Trophoblast cell (in vitro differentiated cells and primary cell): ENCODE results near the gene PYDC1.
"Not testable (repeated sequence)": the region's sequence is repeated elsewhere in the genome, so short reads cannot be mapped to it uniquely, and the experiment has no call there.

Source experiments
- DNase-seq, 2 donors: peaks; one replicate each; pipeline ENCODE4 v3.0.0-alpha.2; 2016
- H2AFZ ChIP-seq: 2 replicates; pipeline ENCODE4 v1.6.1; 2013; ENCODE audit warnings: low read length, moderate library complexity, mild to moderate bottlenecking; ENCODE audit not compliant: insufficient read depth, poor library complexity
- H2AK5ac ChIP-seq: 2 replicates; pipeline ENCODE4 v1.6.1; 2013; ENCODE audit warnings: mild to moderate bottlenecking, low read length
- H2BK120ac ChIP-seq: 2 replicates; pipeline ENCODE4 v1.6.1; 2013; ENCODE audit warnings: low read length, mild to moderate bottlenecking, moderate library complexity; ENCODE audit not compliant: insufficient read depth, poor library complexity
- H2BK12ac ChIP-seq: 2 replicates; pipeline ENCODE4 v1.6.1; 2013; ENCODE audit warnings: mild to moderate bottlenecking, low read length, moderate library complexity
- H2BK5ac ChIP-seq: 2 replicates; pipeline ENCODE4 v1.6.1; 2013; ENCODE audit warnings: low read length, low read depth, moderate library complexity, mild to moderate bottlenecking; ENCODE audit not compliant: poor library complexity
- H3K14ac ChIP-seq: 2 replicates; pipeline ENCODE4 v1.6.1; 2013; ENCODE audit warnings: mild to moderate bottlenecking, low read length
- H3K18ac ChIP-seq: 2 replicates; pipeline ENCODE4 v1.6.1; 2013; ENCODE audit warnings: mild to moderate bottlenecking, low read length
- H3K23ac ChIP-seq: 2 replicates; pipeline ENCODE4 v1.6.1; 2013; ENCODE audit warnings: low read length
- H3K27ac ChIP-seq: 2 replicates; pipeline ENCODE4 v1.5.1; 2013; ENCODE audit warnings: low read depth, mild to moderate bottlenecking, inconsistent platforms, low read length, moderate library complexity
- H3K27me3 ChIP-seq: 2 replicates; pipeline ENCODE4 v1.6.1; 2013; ENCODE audit warnings: inconsistent platforms, mild to moderate bottlenecking, low read length, moderate library complexity; ENCODE audit not compliant: insufficient read depth
- H3K36me3 ChIP-seq, 2 experiments: 1 replicate in 1 of 2; 2 replicates in 1 of 2; pipeline ENCODE4 v1.6.1; 2013; ENCODE audit warnings: low read length in 2 of 2, mild to moderate bottlenecking in 2 of 2, moderate library complexity in 1 of 2; ENCODE audit not compliant: insufficient read depth in 2 of 2, control insufficient read depth in 1 of 2
- H3K4ac ChIP-seq: 2 replicates; pipeline ENCODE4 v1.6.1; 2013; ENCODE audit warnings: low read depth, mild to moderate bottlenecking, low read length, moderate library complexity
- H3K4me1 ChIP-seq, 2 experiments: 1 replicate in 1 of 2; 2 replicates in 1 of 2; pipeline ENCODE4 v1.6.1; 2013; ENCODE audit warnings: low read length in 2 of 2, mild to moderate bottlenecking in 2 of 2, moderate library complexity in 1 of 2; ENCODE audit not compliant: insufficient read depth in 2 of 2, control insufficient read depth in 1 of 2
- H3K4me2 ChIP-seq: 2 replicates; pipeline ENCODE4 v1.6.1; 2013; ENCODE audit warnings: inconsistent platforms, mild to moderate bottlenecking, low read length, moderate library complexity
- H3K4me3 ChIP-seq: 2 replicates; pipeline ENCODE4 v1.5.1; 2013; ENCODE audit warnings: mild to moderate bottlenecking, low read depth, low read length, inconsistent platforms
- H3K79me1 ChIP-seq: one replicate; pipeline ENCODE4 v1.6.1; 2013; ENCODE audit warnings: low read length
- H3K79me2 ChIP-seq: 2 replicates; pipeline ENCODE4 v1.6.1; 2013; ENCODE audit warnings: low read length, mild to moderate bottlenecking; ENCODE audit not compliant: control insufficient read depth, insufficient read depth, poor library complexity
- H3K9ac ChIP-seq: 2 replicates; pipeline ENCODE4 v1.6.1; 2013; ENCODE audit warnings: mild to moderate bottlenecking, low read length
- H3K9me3 ChIP-seq: 2 replicates; pipeline ENCODE4 v1.6.1; 2013; ENCODE audit warnings: low read depth, mild to moderate bottlenecking, control low read depth, inconsistent platforms, low read length; ENCODE audit not compliant: insufficient read depth
- H4K12ac ChIP-seq: 2 replicates; pipeline ENCODE4 v1.6.1; 2013; ENCODE audit warnings: low read depth, mild to moderate bottlenecking, low read length, moderate library complexity
- H4K8ac ChIP-seq: 2 replicates; pipeline ENCODE4 v1.6.1; 2013; ENCODE audit warnings: low read depth, mild to moderate bottlenecking, low read length, moderate library complexity
- H4K91ac ChIP-seq: one replicate; pipeline ENCODE4 v1.6.1; 2013; ENCODE audit warnings: low read depth, mild to moderate bottlenecking, low read length, moderate library complexity
- WGBS: extraction: QIAGEN DNeasy Blood & Tissue Kit; methylation state at CpG from one replicate; pipeline ENCODE4 v1.1.7; 2013; ENCODE audit warnings: missing lambda C conversion rate; ENCODE audit not compliant: insufficient read length, insufficient coverage; ENCODE audit errors: extremely low coverage; 5-methylcytosine and 5-hydroxymethylcytosine counted together

The PYDC1 gene

GRCh38 chr16:31177136-31177535 is 39.8 kb downstream of the PYDC1 start:
- no peak overlapping the region for H2AFZ ChIP-seq
- H2BK5ac ChIP-seq: no peak overlapping the region
- WGBS: no CpG with 5 or more reads among the region's 3 CpGs
- H2AK5ac ChIP-seq: no peak overlapping the region
- H3K9me3 ChIP-seq: no peaks in the 10 kb centered on the region
- H2BK12ac ChIP-seq: no peak overlapping the region
- no peak overlapping the region for H3K9ac ChIP-seq
- no peak overlapping the region for H3K23ac ChIP-seq
- H3K79me1 ChIP-seq: peaks cover 13% of the 10 kb centered on the region
- no peaks in the 10 kb centered on the region for H3K27me3 ChIP-seq
- H3K18ac ChIP-seq: no peak overlapping the region
- H4K12ac ChIP-seq: no peak overlapping the region
- H2BK120ac ChIP-seq: no peak overlapping the region
- DNase-seq: no peak
- no peak overlapping the region for H4K8ac ChIP-seq
- H3K4ac ChIP-seq: no peak overlapping the region
- H3K4me2 ChIP-seq: no peak overlapping the region
- no peak overlapping the region for H3K14ac ChIP-seq
- H4K91ac ChIP-seq: no peak overlapping the region
- peaks cover 0 to 3% of the 10 kb centered on the region in 2 experiments for H3K36me3 ChIP-seq
- H3K79me2 ChIP-seq: peaks cover 20% of the 10 kb centered on the region
- no peak overlapping the region for H3K4me3 ChIP-seq
- peaks cover 2% of the 10 kb centered on the region in 2 experiments for H3K4me1 ChIP-seq
- no peak overlapping the region for H3K27ac ChIP-seq

GRCh38 chr16:31170048-31170447 is 46.9 kb downstream of the PYDC1 start:
- H3K4me1 ChIP-seq, H3K9ac ChIP-seq, H3K36me3 ChIP-seq, H3K27ac ChIP-seq, H2AFZ ChIP-seq, H3K79me2 ChIP-seq, H4K8ac ChIP-seq, H3K23ac ChIP-seq, H2BK120ac ChIP-seq, H2BK5ac ChIP-seq, H2BK12ac ChIP-seq, H2AK5ac ChIP-seq, H4K12ac ChIP-seq, H3K18ac ChIP-seq, H3K4ac ChIP-seq, DNase-seq, H3K4me3 ChIP-seq, H3K27me3 ChIP-seq, H4K91ac ChIP-seq, H3K4me2 ChIP-seq, H3K14ac ChIP-seq, H3K79me1 ChIP-seq, H3K9me3 ChIP-seq: not testable (repeated sequence)
- no CpG with 5 or more reads among the region's 2 CpGs for WGBS

GRCh38 chr16:31168848-31169247 is 48.1 kb downstream of the PYDC1 start:
- Histone ChIP-seq H3K18ac (no peak overlapping the region), H3K4me3 (no peak overlapping the region), H3K14ac (no peak overlapping the region), H3K36me3 (no peaks in the 10 kb centered on the region), H3K9ac (no peak overlapping the region), H3K9me3 (no peaks in the 10 kb centered on the region), H2BK12ac (no peak overlapping the region), H4K12ac (no peak overlapping the region), H3K27ac (no peak overlapping the region), H4K91ac (no peak overlapping the region), H3K79me1 (no peaks in the 10 kb centered on the region), H3K23ac (no peak overlapping the region), H4K8ac (no peak overlapping the region), H3K4me1 (no peaks in the 10 kb centered on the region), H2BK5ac (no peak overlapping the region), H3K4ac (no peak overlapping the region), H2AFZ (no peak overlapping the region), H3K79me2 (no peaks in the 10 kb centered on the region), H3K27me3 (no peaks in the 10 kb centered on the region), H2BK120ac (no peak overlapping the region), H2AK5ac (no peak overlapping the region), H3K4me2 (no peak overlapping the region)
- WGBS: no CpG with 5 or more reads among the region's 2 CpGs
- peak; percentile 83 to 95 for DNase-seq

GRCh38 chr16:31167315-31167714 is 49.6 kb downstream of the PYDC1 start:
- H3K79me2 ChIP-seq: no peaks in the 10 kb centered on the region
- H3K14ac ChIP-seq: no peak overlapping the region
- H3K27me3 ChIP-seq: no peaks in the 10 kb centered on the region
- H3K9ac ChIP-seq: no peak overlapping the region
- H3K4me3 ChIP-seq: no peak overlapping the region
- no CpG with 5 or more reads among the region's 8 CpGs for WGBS
- no peak overlapping the region for H3K18ac ChIP-seq
- H4K91ac ChIP-seq: no peak overlapping the region
- no peak overlapping the region for H3K4ac ChIP-seq
- H2BK120ac ChIP-seq: no peak overlapping the region
- no peak overlapping the region for H2BK5ac ChIP-seq
- H3K23ac ChIP-seq: no peak overlapping the region
- no peak overlapping the region for H4K8ac ChIP-seq
- no peak overlapping the region for H3K4me2 ChIP-seq
- H3K4me1 ChIP-seq: no peaks in the 10 kb centered on the region
- H2AK5ac ChIP-seq: no peak overlapping the region
- no peaks in the 10 kb centered on the region for H3K36me3 ChIP-seq
- no peak overlapping the region for H3K27ac ChIP-seq
- H2BK12ac ChIP-seq: no peak overlapping the region
- no peaks in the 10 kb centered on the region for H3K79me1 ChIP-seq
- no peak overlapping the region for H4K12ac ChIP-seq
- DNase-seq: no peak
- H3K9me3 ChIP-seq: no peaks in the 10 kb centered on the region
- no peak overlapping the region for H2AFZ ChIP-seq
